GM12878 (cell line): ENCODE results near the gene USP34. TPM values are rescaled to one million over a fixed set of nuclear protein-coding genes. Genes with fewer than 3 reads are reported as not detected.

Experiments
- ATAC-seq: fragments of 200-7000 bp; cut with Tn5 transposase; 3 replicates; pipeline ENCODE4 v1.9.1; 2020; ENCODE audit warnings: mild to moderate bottlenecking, moderate library complexity
- BruUV-seq: library from RNA; stranded (reverse); fragments of 400-500 nt; replicated peaks from 2 replicates; lab custom pipeline; 2021; lab: Mats Ljungman, UMichigan
- CTCF ChIA-PET: fragments of 300-600 bp; sonication (Branson Sonifier 250); formaldehyde crosslinking; extraction: SDS; loops from one replicate; lab custom pipeline; 2021; ENCODE audit warnings: inconsistent platforms; lab: Yijun Ruan, JAX
- POLR2A ChIA-PET: fragments of 350-600 bp; formaldehyde crosslinking; extraction: SDS; loops from one replicate; lab custom pipeline; 2021; ENCODE audit warnings: inconsistent platforms; lab: Charles Lee
- RAD21 ChIA-PET: fragments of 300-600 bp; sonication (Branson Sonifier 250); formaldehyde crosslinking; loops from one replicate; lab custom pipeline; 2023; ENCODE audit warnings: antibody characterized with exemption; ENCODE audit not compliant: unreplicated experiment; lab: Charles Lee
- SMC1A ChIA-PET: fragments of 300-600 bp; sonication (Branson Sonifier 250); formaldehyde crosslinking; loops from one replicate; lab custom pipeline; 2023; ENCODE audit not compliant: unreplicated experiment, uncharacterized antibody; lab: Charles Lee
- DNase-seq: peaks from one replicate; pipeline ENCODE4 v3.0.0-alpha.2; 2011; ENCODE audit warnings: low read depth, low spot score
- FAIRE-seq: peaks from 3 replicates; lab custom pipeline; 2011; peaks lifted over from hg19 to GRCh38; lab: Jason Lieb, UNC
- H2AFZ ChIP-seq: 2 replicates; pipeline ENCODE4 v1.6.0; 2011; ENCODE audit warnings: low read depth, low read length, control low read depth; ENCODE audit not compliant: control insufficient read depth
- H3K27ac ChIP-seq: 2 replicates; pipeline ENCODE4 v1.5.1; 2011; ENCODE audit warnings: control low read depth; ENCODE audit not compliant: control insufficient read depth, insufficient read depth
- H3K27me3 ChIP-seq, 2 experiments: replicated peaks in 1 of 2; 2 replicates each; pipeline versions ENCODE4 v1.6.0 to v1.6.1; 2011; ENCODE audit warnings: low read length in 1 of 2; ENCODE audit not compliant: control insufficient read depth in 2 of 2, insufficient read depth in 2 of 2
- H3K36me3 ChIP-seq, 2 experiments: 2 replicates each; pipeline ENCODE4 v1.5.1; 2011; ENCODE audit warnings: low read length in 1 of 2; ENCODE audit not compliant: control insufficient read depth in 2 of 2, insufficient read depth in 2 of 2
- H3K4me1 ChIP-seq: 2 replicates; pipeline ENCODE4 v1.6.1; 2011; ENCODE audit warnings: mild to moderate bottlenecking, low read length, moderate library complexity, mixed read lengths; ENCODE audit not compliant: control insufficient read depth, insufficient read depth
- H3K4me2 ChIP-seq: 2 replicates; pipeline ENCODE4 v1.6.0; 2011; ENCODE audit warnings: control low read depth; ENCODE audit not compliant: control insufficient read depth, insufficient read depth
- H3K4me3 ChIP-seq: fragments of 200-600 bp; sonication (generic); 2 replicates; pipeline ENCODE4 v1.5.1; 2016
- H3K79me2 ChIP-seq: 2 replicates; pipeline ENCODE4 v1.6.0; 2011; ENCODE audit warnings: low read length; ENCODE audit not compliant: control insufficient read depth, insufficient read depth
- H3K9ac ChIP-seq: 2 replicates; pipeline ENCODE4 v1.8.0; 2011; ENCODE audit warnings: low read length, control low read depth, mixed read lengths; ENCODE audit not compliant: control insufficient read depth, insufficient read depth
- H3K9me3 ChIP-seq: replicated peaks from 3 replicates; pipeline ENCODE4 v1.5.1; 2011; ENCODE audit warnings: mild to moderate bottlenecking, low read length; ENCODE audit not compliant: control insufficient read depth, insufficient read depth
- H4K20me1 ChIP-seq: 2 replicates; pipeline ENCODE4 v1.6.0; 2011; ENCODE audit not compliant: control insufficient read depth, insufficient read depth
- ETV6 ChIP-seq, 2 experiments: fragments of 450-650 bp in 1 of 2; IDR thresholded peaks in 1 of 2; conservative IDR thresholded peaks in 1 of 2; 2 replicates each; pipeline ENCODE4 v1.6.1; 2014; ENCODE audit warnings: antibody characterized with exemption in 1 of 2, borderline replicate concordance in 1 of 2, low read depth in 1 of 2, mild to moderate bottlenecking in 1 of 2, moderate library complexity in 1 of 2
- KDM1A ChIP-seq: fragments of 200-600 bp; sonication (generic); IDR thresholded peaks from 2 replicates; pipeline ENCODE4 v1.6.1; 2016; ENCODE audit warnings: borderline replicate concordance
- TCF3 ChIP-seq: IDR thresholded peaks from 2 replicates; pipeline ENCODE4 v1.6.1; 2012; ENCODE audit warnings: low read depth, mild to moderate bottlenecking, low read length, borderline replicate concordance; ENCODE audit not compliant: insufficient read depth
- WRNIP1 ChIP-seq: IDR thresholded peaks from 2 replicates; pipeline ENCODE4 v1.6.1; 2011; ENCODE audit warnings: low read depth, low read length, improper control_type of control experiment, borderline replicate concordance
- ZNF217 ChIP-seq: fragments of 450-650 bp; IDR thresholded peaks from 2 replicates; pipeline ENCODE4 v1.6.1; 2017; ENCODE audit warnings: antibody characterized with exemption, mild to moderate bottlenecking
- ZNF384 ChIP-seq: IDR thresholded peaks from 2 replicates; pipeline ENCODE4 v1.6.1; 2012; ENCODE audit warnings: low read depth, mild to moderate bottlenecking, low read length, improper control_type of control experiment, borderline replicate concordance
- WGBS: methylation state at CpG from one replicate; pipeline ENCODE4 v1.1.6; 2016; ENCODE audit warnings: low lambda C conversion rate; ENCODE audit not compliant: insufficient replicate concordance, insufficient coverage; ENCODE audit errors: missing lambda C conversion rate; 5-methylcytosine and 5-hydroxymethylcytosine counted together
- in situ Hi-C: fragments of 300-500 bp; cut with MboI; formaldehyde crosslinking; loops from 9 replicates; pipeline ENCODE4 v1.14.3; 2018; ENCODE audit warnings: mixed read lengths
- intact Hi-C: fragments of 100-400 bp; cut with micrococcal nuclease; formaldehyde crosslinking; loops from one replicate; pipeline ENCODE4 v1.14.2; 2022; ENCODE audit not compliant: unreplicated experiment
- polyA plus RNA-seq, 11 experiments: library from polyadenylated mRNA; depleted of rRNA in 4 of 11; unstranded in 6 of 11; stranded (reverse) in 5 of 11; fragments of >200 nt; fragmentation: Nextera tagmentation in 4 of 11; fragmentation: Illumina TruSeq in 1 of 11; extraction: Ambion mirVana in 4 of 11; extraction: Trizol in 1 of 11; gene quantifications; 1 replicate in 1 of 11; 2 replicates in 10 of 11; pipeline versions ENCODE4 v1.2.1 to v1.2.3, GENCODE V29; 2011 to 2016; ENCODE audit warnings: inconsistent platforms in 2 of 11, missing spikeins in 2 of 11, low read depth in 1 of 11
- total RNA-seq, 4 experiments: library from RNA; depleted of rRNA in 3 of 4; stranded (reverse); fragments of >200 nt in 3 of 4; fragmentation: Illumina TruSeq in 1 of 4; extraction: Trizol in 1 of 4; gene quantifications; 2 replicates each; pipeline versions ENCODE4 v1.2.1 to v1.2.3, GENCODE V29; 2013 to 2021

The USP34 gene
- total and polyA plus RNA-seq, 10 of the 15 experiments (the other 5 are each of a cell fraction or from before 2014, with no cell fraction given): 26.2 to 106 (median 62.1) TPM

- no peak for DNase-seq
- in situ Hi-C loops: no loop called here
- ChIA-PET RAD21 (no interaction called here), CTCF (no interaction called here)
- ATAC-seq: no peak
- no peak overlapping the region for H3K4me3 ChIP-seq
- H3K9me3 ChIP-seq: no peaks in the 10 kb centered on the region
- TF ChIP-seq ZNF384: peak; percentile 56; the same call in 1 of the 2 replicates
- TF ChIP-seq ZNF217: no peak
- TF ChIP-seq, all 136 proteins: peak for 1
- Histone ChIP-seq H4K20me1 (no peaks in the 10 kb centered on the region), H3K9ac (no peak overlapping the region), H3K4me1 (no peaks in the 10 kb centered on the region), H2AFZ (no peak overlapping the region), H3K4me2 (no peak overlapping the region), H3K79me2 (no peaks in the 10 kb centered on the region), H3K27ac (no peak overlapping the region), H3K27me3 (no peaks in the 10 kb centered on the region), H3K36me3 (peaks cover 0 to 6% of the 10 kb centered on the region in 2 experiments; a peak in 1 of 4 replicates)
- WGBS: 83% methylated on average over 4 of the region's 4 CpGs
- SMC1A ChIA-PET: no interaction called here
- BruUV-seq: no TSS peak
- FAIRE-seq: no peak
- intact Hi-C loops: no loop called here
- POLR2A ChIA-PET: interaction anchor here (0.6 kb wide), 1 partner anchor 242 kb away, joined by 6 read pairs; no protein-coding TSS in a partner anchor
Measured at GRCh38 chr2:61268249-61268648, 202.6 kb downstream of the USP34 start.

- Histone ChIP-seq H3K4me2 (no peak overlapping the region), H3K27me3 (no peaks in the 10 kb centered on the region), H4K20me1 (no peaks in the 10 kb centered on the region), H3K4me3 (no peak overlapping the region), H3K79me2 (no peaks in the 10 kb centered on the region), H3K36me3 (peaks cover 0 to 6% of the 10 kb centered on the region in 2 experiments; a peak in 1 of 4 replicates), H3K9me3 (no peaks in the 10 kb centered on the region), H3K4me1 (no peaks in the 10 kb centered on the region), H2AFZ (no peak overlapping the region), H3K27ac (no peak overlapping the region), H3K9ac (no peak overlapping the region)
- ATAC-seq (no peak), DNase-seq (no peak), FAIRE-seq (no peak)
- ChIA-PET POLR2A (no interaction called here), RAD21 (no interaction called here), SMC1A (interaction anchor here (0.9 to 2.2 kb wide), 2 partner anchors 11 to 16 kb away, joined by 4 to 8 read pairs; no protein-coding TSS in a partner anchor), CTCF (no interaction called here)
- in situ Hi-C loops: no loop called here
- intact Hi-C loops: no loop called here
- 81% methylated on average over 7 of the region's 7 CpGs for WGBS
- no TSS peak for BruUV-seq
- TF ChIP-seq TCF3: no peak
- TF ChIP-seq ETV6 (conservative IDR thresholded peaks at IDR 0.05 in 1 of 2, IDR thresholded peaks at IDR 0.05 in 1 of 2; ENCODE audit: borderline replicate concordance in 1 of 2, low read depth in 1 of 2): no peak
- no peak for TF ChIP-seq KDM1A
- no peak for TF ChIP-seq WRNIP1
Measured at GRCh38 chr2:61266632-61267505, 204.0 kb downstream of the USP34 start.
